ENCODE measurements around the gene CDH23.

CDH23 gene

GRCh38 chr10:71661779-71662336 is 265.1 kb downstream of the CDH23 start:
- H3K4me1 ChIP-seq (ENCODE audit: insufficient read depth, low read length): no peaks in the 10 kb centered on the region
- H3K9me3 ChIP-seq (ENCODE audit: low read length): no peaks in the 10 kb centered on the region
- no peak overlapping the region for H3K4me3 ChIP-seq (ENCODE audit: low read depth in 1 of 2, low read length in 2 of 2)
- H3K27ac ChIP-seq (ENCODE audit: low read depth, low read length): no peak overlapping the region
- no peak overlapping the region for H3K9ac ChIP-seq (ENCODE audit: low read length)
- H3K27me3 ChIP-seq (ENCODE audit: control insufficient read depth in 1 of 2, insufficient read depth in 2 of 2, low read length in 2 of 2): no peaks in the 10 kb centered on the region
- H3K36me3 ChIP-seq (ENCODE audit: insufficient read depth, low read length): no peaks in the 10 kb centered on the region

DNA sequence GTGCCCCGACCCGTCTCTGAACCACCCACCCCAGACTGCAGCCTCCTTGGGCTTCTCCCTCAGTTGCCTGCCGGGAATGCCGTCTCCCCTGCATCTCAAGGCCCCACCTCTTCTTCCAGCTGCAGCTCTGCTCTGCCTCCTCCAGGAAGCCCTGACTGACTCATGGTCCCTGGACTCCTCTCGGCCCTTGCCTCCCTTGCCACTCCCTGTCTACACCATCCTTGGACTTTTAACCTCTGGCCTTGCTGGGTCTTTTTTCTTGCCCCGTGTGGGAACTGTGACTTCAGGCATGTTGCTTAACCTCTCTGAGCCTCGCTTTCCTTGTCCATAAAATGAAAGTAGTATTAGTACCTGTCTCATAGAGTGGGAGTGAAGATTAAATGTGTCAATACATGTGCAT is 266.6 kb downstream of the CDH23 start:
- H3K27ac ChIP-seq (ENCODE audit: low read depth, low read length): no peak overlapping the region
- no peaks in the 10 kb centered on the region for H3K9me3 ChIP-seq (ENCODE audit: low read length)
- H3K36me3 ChIP-seq (ENCODE audit: insufficient read depth, low read length): no peaks in the 10 kb centered on the region
- no peak overlapping the region for H3K9ac ChIP-seq (ENCODE audit: low read length)
- H3K4me3 ChIP-seq (ENCODE audit: low read depth in 1 of 2, low read length in 2 of 2): no peak overlapping the region
- H3K27me3 ChIP-seq (ENCODE audit: control insufficient read depth in 1 of 2, insufficient read depth in 2 of 2, low read length in 2 of 2): no peaks in the 10 kb centered on the region
- H3K4me1 ChIP-seq (ENCODE audit: insufficient read depth, low read length): no peaks in the 10 kb centered on the region

DNA sequence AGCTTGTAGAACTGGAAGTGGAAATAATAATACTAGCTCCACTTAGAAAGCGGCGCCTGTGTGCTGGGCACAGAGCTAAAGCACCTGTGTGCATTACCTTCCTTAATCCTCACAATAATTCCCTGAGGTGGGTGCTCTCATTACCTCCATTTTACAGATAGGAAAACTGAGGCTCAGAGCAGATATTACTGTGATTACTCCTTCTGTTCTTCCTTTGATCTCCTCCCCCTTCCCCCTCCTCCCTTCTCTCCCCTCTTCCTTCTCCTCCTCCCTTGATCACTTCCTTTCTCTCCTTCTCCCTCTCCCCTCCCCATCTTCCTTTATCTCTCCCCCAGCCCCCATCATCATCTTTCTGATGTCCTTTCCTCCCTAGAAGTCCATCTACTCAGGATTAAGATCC is 267.9 kb downstream of the CDH23 start:
- Histone ChIP-seq H3K9me3 (ENCODE audit: low read length) (no peaks in the 10 kb centered on the region), H3K27me3 (ENCODE audit: control insufficient read depth in 1 of 2, insufficient read depth in 2 of 2, low read length in 2 of 2) (no peaks in the 10 kb centered on the region), H3K36me3 (ENCODE audit: insufficient read depth, low read length) (no peaks in the 10 kb centered on the region), H3K9ac (ENCODE audit: low read length) (no peak overlapping the region), H3K4me3 (ENCODE audit: low read depth in 1 of 2, low read length in 2 of 2) (no peak overlapping the region), H3K27ac (ENCODE audit: low read depth, low read length) (no peak overlapping the region), H3K4me1 (ENCODE audit: insufficient read depth, low read length) (no peaks in the 10 kb centered on the region)

GRCh38 chr10:71665456-71665855 is 268.7 kb downstream of the CDH23 start:
- no peaks in the 10 kb centered on the region for H3K36me3 ChIP-seq (ENCODE audit: insufficient read depth, low read length)
- H3K9ac ChIP-seq (ENCODE audit: low read length): no peak overlapping the region
- no peaks in the 10 kb centered on the region for H3K9me3 ChIP-seq (ENCODE audit: low read length)
- H3K27me3 ChIP-seq (ENCODE audit: control insufficient read depth in 1 of 2, insufficient read depth in 2 of 2, low read length in 2 of 2): no peaks in the 10 kb centered on the region
- no peak overlapping the region for H3K4me3 ChIP-seq (ENCODE audit: low read depth in 1 of 2, low read length in 2 of 2)
- H3K27ac ChIP-seq (ENCODE audit: low read depth, low read length): no peak overlapping the region
- no peaks in the 10 kb centered on the region for H3K4me1 ChIP-seq (ENCODE audit: insufficient read depth, low read length)

DNA sequence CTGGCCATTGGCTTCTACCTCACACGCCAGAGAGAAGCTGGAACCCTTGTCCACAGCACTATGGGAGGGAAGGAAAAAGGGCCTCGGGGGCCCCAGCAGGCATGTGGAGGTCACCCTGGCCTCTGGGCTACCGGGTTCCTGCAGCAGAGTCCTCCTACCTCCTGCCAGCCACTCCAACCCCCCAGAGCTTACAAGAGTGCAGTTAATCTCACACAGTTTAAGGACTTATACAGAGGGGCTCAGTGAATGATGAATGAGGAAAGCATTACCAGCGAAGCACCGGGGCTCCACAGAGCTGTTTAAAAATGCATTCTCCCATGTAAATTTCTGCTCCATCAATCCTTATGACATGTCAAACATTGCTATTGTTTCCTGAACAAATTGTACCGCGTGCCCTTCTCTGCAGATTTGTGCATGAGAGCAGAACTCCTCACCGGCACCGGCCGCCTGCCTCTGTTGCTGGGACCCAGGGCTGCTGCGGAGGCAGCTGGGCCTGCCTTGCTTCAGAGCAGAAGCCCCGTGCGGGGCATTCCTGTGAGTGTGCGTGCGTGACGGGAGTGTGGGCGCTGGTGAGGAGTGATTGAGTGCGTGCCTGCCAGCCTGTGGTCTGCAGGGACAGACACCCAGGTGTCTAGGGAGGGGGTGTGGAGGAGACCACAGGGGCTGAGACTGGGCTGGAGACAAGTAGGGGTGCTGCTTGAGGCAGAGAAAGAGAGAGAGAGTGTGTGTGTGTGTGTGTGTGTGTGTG is 270.1 kb downstream of the CDH23 start:
- Histone ChIP-seq H3K36me3 (ENCODE audit: insufficient read depth, low read length) (no peaks in the 10 kb centered on the region), H3K4me1 (ENCODE audit: insufficient read depth, low read length) (no peaks in the 10 kb centered on the region), H3K9ac (ENCODE audit: low read length) (no peak overlapping the region), H3K27ac (ENCODE audit: low read depth, low read length) (no peak overlapping the region), H3K9me3 (ENCODE audit: low read length) (no peaks in the 10 kb centered on the region), H3K4me3 (ENCODE audit: low read depth in 1 of 2, low read length in 2 of 2) (no peak overlapping the region), H3K27me3 (ENCODE audit: control insufficient read depth in 1 of 2, insufficient read depth in 2 of 2, low read length in 2 of 2) (no peaks in the 10 kb centered on the region)

- no peak overlapping the region for H3K27ac ChIP-seq (ENCODE audit: low read depth, low read length)
- H3K4me3 ChIP-seq (ENCODE audit: low read depth in 1 of 2, low read length in 2 of 2): no peak overlapping the region
- no peaks in the 10 kb centered on the region for H3K36me3 ChIP-seq (ENCODE audit: insufficient read depth, low read length)
- H3K9ac ChIP-seq (ENCODE audit: low read length): no peak overlapping the region
- H3K27me3 ChIP-seq (ENCODE audit: control insufficient read depth in 1 of 2, insufficient read depth in 2 of 2, low read length in 2 of 2): no peaks in the 10 kb centered on the region
- no peaks in the 10 kb centered on the region for H3K4me1 ChIP-seq (ENCODE audit: insufficient read depth, low read length)
- H3K9me3 ChIP-seq (ENCODE audit: low read length): no peaks in the 10 kb centered on the region
These were observed 270.6 kb downstream of the CDH23 start for GRCh38 chr10:71667387-71667752.

- Histone ChIP-seq H3K4me1 (ENCODE audit: insufficient read depth, low read length) (no peaks in the 10 kb centered on the region), H3K9ac (ENCODE audit: low read length) (no peak overlapping the region), H3K36me3 (ENCODE audit: insufficient read depth, low read length) (no peaks in the 10 kb centered on the region), H3K9me3 (ENCODE audit: low read length) (no peaks in the 10 kb centered on the region), H3K27ac (ENCODE audit: low read depth, low read length) (no peak overlapping the region), H3K27me3 (ENCODE audit: control insufficient read depth in 1 of 2, insufficient read depth in 2 of 2, low read length in 2 of 2) (no peaks in the 10 kb centered on the region), H3K4me3 (ENCODE audit: low read depth in 1 of 2, low read length in 2 of 2) (no peak overlapping the region)
These were observed 275.6 kb downstream of the CDH23 start for GRCh38 chr10:71671994-71672946.

- H3K27me3 ChIP-seq (ENCODE audit: control insufficient read depth in 1 of 2, insufficient read depth in 2 of 2, low read length in 2 of 2): no peaks in the 10 kb centered on the region
- H3K4me1 ChIP-seq (ENCODE audit: insufficient read depth, low read length): no peaks in the 10 kb centered on the region
- no peak overlapping the region for H3K9ac ChIP-seq (ENCODE audit: low read length)
- H3K4me3 ChIP-seq (ENCODE audit: low read depth in 1 of 2, low read length in 2 of 2): no peak overlapping the region
- H3K36me3 ChIP-seq (ENCODE audit: insufficient read depth, low read length): no peaks in the 10 kb centered on the region
- no peaks in the 10 kb centered on the region for H3K9me3 ChIP-seq (ENCODE audit: low read length)
- H3K27ac ChIP-seq (ENCODE audit: low read depth, low read length): no peak overlapping the region
These were observed 278.7 kb downstream of the CDH23 start for GRCh38 chr10:71675295-71675970.

GRCh38 chr10:71677261-71677660 is 280.5 kb downstream of the CDH23 start:
- H3K36me3 ChIP-seq (ENCODE audit: insufficient read depth, low read length): no peaks in the 10 kb centered on the region
- H3K27ac ChIP-seq (ENCODE audit: low read depth, low read length): no peak overlapping the region
- no peak overlapping the region for H3K9ac ChIP-seq (ENCODE audit: low read length)
- H3K4me3 ChIP-seq (ENCODE audit: low read depth in 1 of 2, low read length in 2 of 2): no peak overlapping the region
- no peaks in the 10 kb centered on the region for H3K9me3 ChIP-seq (ENCODE audit: low read length)
- H3K4me1 ChIP-seq (ENCODE audit: insufficient read depth, low read length): no peaks in the 10 kb centered on the region
- H3K27me3 ChIP-seq (ENCODE audit: control insufficient read depth in 1 of 2, insufficient read depth in 2 of 2, low read length in 2 of 2): no peaks in the 10 kb centered on the region

- Histone ChIP-seq H3K4me3 (ENCODE audit: low read depth in 1 of 2, low read length in 2 of 2) (no peak overlapping the region), H3K9ac (ENCODE audit: low read length) (no peak overlapping the region), H3K9me3 (ENCODE audit: low read length) (no peaks in the 10 kb centered on the region), H3K27ac (ENCODE audit: low read depth, low read length) (no peak overlapping the region), H3K4me1 (ENCODE audit: insufficient read depth, low read length) (no peaks in the 10 kb centered on the region), H3K36me3 (ENCODE audit: insufficient read depth, low read length) (no peaks in the 10 kb centered on the region), H3K27me3 (ENCODE audit: control insufficient read depth in 1 of 2, insufficient read depth in 2 of 2, low read length in 2 of 2) (no peaks in the 10 kb centered on the region)
These were observed 281.5 kb downstream of the CDH23 start for GRCh38 chr10:71678057-71678805.
